GM12878 (cell line): Measurements from ENCODE around the gene HLA-B.

Experiments used
- BCL11A ChIP-seq: IDR thresholded peaks from 2 replicates; pipeline ENCODE4 v1.6.1; 2011; ENCODE audit warnings: low read depth, low read length
- CHD2 ChIP-seq: IDR thresholded peaks from 2 replicates; pipeline ENCODE4 v1.6.1; 2011; ENCODE audit warnings: low read depth, low read length, improper control_type of control experiment, borderline replicate concordance
- CTCF ChIP-seq, 3 experiments: IDR thresholded peaks in 2 of 3; conservative IDR thresholded peaks in 1 of 3; 2 replicates each; pipeline ENCODE4 v1.5.1; 2011; ENCODE audit warnings: low read depth in 3 of 3, low read length in 3 of 3, mild to moderate bottlenecking in 3 of 3, control low read depth in 2 of 3, moderate library complexity in 2 of 3, inconsistent platforms in 1 of 3, mixed read lengths in 1 of 3; ENCODE audit not compliant: control insufficient read depth in 2 of 3, insufficient read depth in 1 of 3; ENCODE audit errors: extremely low read depth in 1 of 3
- EP300 ChIP-seq, 2 experiments: fragments of 150-350 bp in 1 of 2; IDR thresholded peaks; 2 replicates each; pipeline ENCODE4 v1.6.1; 2011 to 2012; ENCODE audit warnings: low read depth in 2 of 2, low read length in 2 of 2, borderline replicate concordance in 1 of 2, improper control_type of control experiment in 1 of 2, inconsistent platforms in 1 of 2; ENCODE audit not compliant: control insufficient read depth in 1 of 2
- SKIL ChIP-seq: fragments of 450-650 bp; IDR thresholded peaks from 2 replicates; pipeline ENCODE4 v1.6.1; 2017; ENCODE audit warnings: mild to moderate bottlenecking, low read depth, inconsistent platforms; ENCODE audit not compliant: poor library complexity, severe bottlenecking

- TF ChIP-seq BCL11A = no peak
- TF ChIP-seq EP300 (IDR thresholded peaks at IDR 0.05; ENCODE audit: borderline replicate concordance in 1 of 2, control insufficient read depth in 1 of 2, low read depth in 2 of 2, low read length in 2 of 2) = no peak
- no peak for TF ChIP-seq CTCF (IDR thresholded peaks at IDR 0.05 in 2 of 3, conservative IDR thresholded peaks at IDR 0.05 in 1 of 3; ENCODE audit: control insufficient read depth in 2 of 3, extremely low read depth in 1 of 3, insufficient read depth in 1 of 3, low read depth in 3 of 3, low read length in 3 of 3)
- TF ChIP-seq CHD2 = no peak
- TF ChIP-seq SKIL = no peak
Observed at GRCh38 chr6:31328355-31328960, 28.5 kb downstream of the HLA-B start.
